H9 (cell line): ENCODE data around the gene TMTC1. TPM values are rescaled to one million over a fixed set of nuclear protein-coding genes. Genes with fewer than 3 reads are reported as not detected.

Experiments used
- DNase-seq: peaks from one replicate; pipeline ENCODE4 v3.0.0-alpha.2; 2017
- H2AFZ ChIP-seq: one replicate; pipeline ENCODE4 v1.6.1; 2013; ENCODE audit warnings: mild to moderate bottlenecking, low read length, control low read depth, moderate library complexity
- H2AK5ac ChIP-seq: 2 replicates; pipeline ENCODE4 v1.6.1; 2013; ENCODE audit warnings: low read length, control low read depth, mixed read lengths; ENCODE audit not compliant: insufficient read length
- H2BK120ac ChIP-seq: one replicate; pipeline ENCODE4 v1.6.1; 2013; ENCODE audit warnings: low read depth, mild to moderate bottlenecking, low read length, control low read depth, inconsistent platforms; ENCODE audit not compliant: poor library complexity, severe bottlenecking
- H2BK12ac ChIP-seq: 2 replicates; pipeline ENCODE4 v1.6.1; 2013; ENCODE audit warnings: low read length, control low read depth, mixed read lengths, low read depth; ENCODE audit not compliant: insufficient read length
- H2BK15ac ChIP-seq: 2 replicates; pipeline ENCODE4 v1.6.1; 2013; ENCODE audit warnings: low read depth, low read length, control low read depth
- H2BK20ac ChIP-seq: one replicate; pipeline ENCODE4 v1.6.1; 2013; ENCODE audit warnings: low read depth, mild to moderate bottlenecking, low read length, control low read depth, inconsistent platforms; ENCODE audit not compliant: poor library complexity, severe bottlenecking
- H2BK5ac ChIP-seq: 2 replicates; pipeline ENCODE4 v1.6.1; 2013; ENCODE audit warnings: low read length, control low read depth, mixed read lengths; ENCODE audit not compliant: insufficient read length
- H3K14ac ChIP-seq: 2 replicates; pipeline ENCODE4 v1.6.1; 2013; ENCODE audit warnings: low read length, control low read depth; ENCODE audit not compliant: insufficient read depth
- H3K18ac ChIP-seq: 2 replicates; pipeline ENCODE4 v1.6.1; 2013; ENCODE audit warnings: low read depth, mild to moderate bottlenecking, mixed read lengths, low read length, control low read depth; ENCODE audit not compliant: insufficient read length
- H3K23ac ChIP-seq: 2 replicates; pipeline ENCODE4 v1.6.1; 2013; ENCODE audit warnings: low read length, control low read depth, mixed read lengths, low read depth; ENCODE audit not compliant: insufficient read length
- H3K23me2 ChIP-seq: 2 replicates; pipeline ENCODE4 v1.6.1; 2013; ENCODE audit warnings: low read depth, mild to moderate bottlenecking, mixed read lengths, low read length, control low read depth; ENCODE audit not compliant: insufficient read length, poor library complexity, severe bottlenecking
- H3K27ac ChIP-seq: 2 replicates; pipeline ENCODE4 v1.5.1; 2013; ENCODE audit warnings: low read length, control low read depth, mixed read lengths, low read depth; ENCODE audit not compliant: insufficient read length
- H3K27me3 ChIP-seq: 2 replicates; pipeline ENCODE4 v1.6.1; 2013; ENCODE audit warnings: low read length, control low read depth, inconsistent platforms; ENCODE audit not compliant: insufficient read depth
- H3K4ac ChIP-seq: 2 replicates; pipeline ENCODE4 v1.6.1; 2013; ENCODE audit warnings: low read depth, mild to moderate bottlenecking, control low read depth, inconsistent platforms, low read length, moderate library complexity
- H3K4me1 ChIP-seq: 2 replicates; pipeline ENCODE4 v1.6.1; 2013; ENCODE audit warnings: low read length, control low read depth, inconsistent platforms; ENCODE audit not compliant: insufficient read depth
- H3K4me2 ChIP-seq: 2 replicates; pipeline ENCODE4 v1.6.1; 2013; ENCODE audit warnings: low read length, control low read depth, mixed read lengths; ENCODE audit not compliant: insufficient read length, insufficient read depth
- H3K56ac ChIP-seq: 2 replicates; pipeline ENCODE4 v1.6.1; 2013; ENCODE audit warnings: low read depth, mild to moderate bottlenecking, mixed read lengths, low read length, control low read depth; ENCODE audit not compliant: insufficient read length
- H3K79me1 ChIP-seq: 2 replicates; pipeline ENCODE4 v1.6.1; 2013; ENCODE audit warnings: low read depth, mild to moderate bottlenecking, moderate library complexity, low read length, control low read depth, inconsistent platforms; ENCODE audit not compliant: insufficient read depth, poor library complexity, severe bottlenecking
- H3K79me2 ChIP-seq: 2 replicates; pipeline ENCODE4 v1.6.1; 2013; ENCODE audit warnings: low read length, control low read depth, inconsistent platforms; ENCODE audit not compliant: insufficient read depth
- H3K9ac ChIP-seq: 2 replicates; pipeline ENCODE4 v1.6.1; 2013; ENCODE audit warnings: low read length, control low read depth, mixed read lengths; ENCODE audit not compliant: insufficient read length; ENCODE audit errors: extremely low read depth
- H3K9me3 ChIP-seq: one replicate; pipeline ENCODE4 v1.6.1; 2013; ENCODE audit warnings: low read depth, low read length, inconsistent platforms; ENCODE audit not compliant: control insufficient read depth
- H3T11ph ChIP-seq: one replicate; pipeline ENCODE4 v1.6.1; 2013; ENCODE audit warnings: mild to moderate bottlenecking, low read length, control low read depth, inconsistent platforms
- H4K20me1 ChIP-seq: one replicate; pipeline ENCODE4 v1.6.1; 2013; ENCODE audit not compliant: control insufficient read depth, insufficient read length, insufficient read depth
- H4K5ac ChIP-seq: 2 replicates; pipeline ENCODE4 v1.6.1; 2013; ENCODE audit warnings: low read depth, mild to moderate bottlenecking, mixed read lengths, low read length, control low read depth; ENCODE audit not compliant: insufficient read length
- H4K8ac ChIP-seq: replicated peaks from 2 replicates; pipeline ENCODE4 v1.6.1; 2013; ENCODE audit warnings: low read length, control low read depth, mixed read lengths, low read depth; ENCODE audit not compliant: insufficient read length
- H4K91ac ChIP-seq: 2 replicates; pipeline ENCODE4 v1.6.1; 2013; ENCODE audit warnings: low read depth, mild to moderate bottlenecking, moderate library complexity, mixed read lengths, low read length, control low read depth; ENCODE audit not compliant: insufficient read length
- H3K27ac Mint-ChIP-seq, 3 experiments: 2 replicates in 2 of 3; 3 replicates in 1 of 3; pipeline ENCODE4 v1.8.0; 2020 to 2021; ENCODE audit warnings: mixed read lengths in 3 of 3, mild to moderate bottlenecking in 1 of 3, moderate library complexity in 1 of 3
- H3K27me3 Mint-ChIP-seq: 2 replicates; pipeline ENCODE4 v1.8.0; 2021; ENCODE audit warnings: low read depth, mild to moderate bottlenecking, moderate library complexity, mixed read lengths
- H3K36me3 Mint-ChIP-seq, 3 experiments: 2 replicates in 2 of 3; 3 replicates in 1 of 3; pipeline ENCODE4 v1.8.0; 2020 to 2021; ENCODE audit warnings: low read depth in 3 of 3, mixed read lengths in 3 of 3; ENCODE audit not compliant: insufficient read depth in 1 of 3
- H3K4me1 Mint-ChIP-seq, 2 experiments: 2 replicates each; pipeline ENCODE4 v1.8.0; 2020; ENCODE audit warnings: mixed read lengths in 2 of 2
- H3K4me3 Mint-ChIP-seq, 2 experiments: 2 replicates in 1 of 2; 3 replicates in 1 of 2; pipeline ENCODE4 v1.8.0; 2020 to 2021; ENCODE audit warnings: mild to moderate bottlenecking in 2 of 2, mixed read lengths in 2 of 2, moderate library complexity in 1 of 2
- H3K9me3 Mint-ChIP-seq, 2 experiments: 2 replicates in 1 of 2; 3 replicates in 1 of 2; pipeline ENCODE4 v1.8.0; 2020; ENCODE audit warnings: mild to moderate bottlenecking in 2 of 2, mixed read lengths in 2 of 2, moderate library complexity in 1 of 2
- CTCF ChIP-seq: fragments of 200-600 bp; sonication (generic); conservative IDR thresholded peaks from 3 replicates; pipeline ENCODE4 v1.8.0; 2021; ENCODE audit warnings: antibody characterized with exemption, mild to moderate bottlenecking
- total RNA-seq: library from RNA; stranded (reverse); gene quantifications from 2 replicates; pipeline ENCODE4 v1.2.1, GENCODE V29; 2021

The TMTC1 gene
- total RNA-seq, 1 experiment from 2014 or later: 16.1 TPM

GRCh38 chr12:29804019-29804418 is 20.3 kb upstream of the TMTC1 start:
- H4K5ac ChIP-seq: no peak overlapping the region

More at GRCh38 chr12:29804019-29804418, 20.3 kb upstream of the TMTC1 start:
- Histone ChIP-seq H4K91ac (no peak overlapping the region), H3K9ac (no peak overlapping the region), H3K79me1 (no peaks in the 10 kb centered on the region), H2BK5ac (no peak overlapping the region), H2BK15ac (no peak overlapping the region), H3K4me1 (no peaks in the 10 kb centered on the region), H2BK12ac (no peak overlapping the region), H4K8ac (no peak overlapping the region), H3K27ac (no peak overlapping the region), H3K14ac (no peak overlapping the region), H3K56ac (no peak overlapping the region), H3K4ac (no peak overlapping the region), H3K23ac (no peak overlapping the region), H3K4me2 (no peak overlapping the region), H3K18ac (no peak overlapping the region), H3T11ph (no peak overlapping the region), H2BK20ac (no peak overlapping the region), H3K23me2 (no peaks in the 10 kb centered on the region), H3K27me3 (no peaks in the 10 kb centered on the region), H2AFZ (no peak overlapping the region), H2AK5ac (no peak overlapping the region), H4K20me1 (no peaks in the 10 kb centered on the region), H3K9me3 (no peaks in the 10 kb centered on the region), H3K79me2 (no peaks in the 10 kb centered on the region), H2BK120ac (no peak overlapping the region)
- Mint-ChIP-seq H3K36me3 (peaks cover 7 to 23% (median 14%) of the 10 kb centered on the region in 3 experiments), H3K4me1 (peaks cover 3 to 8% of the 10 kb centered on the region in 2 experiments; a peak in 3 of 4 replicates), H3K27me3 (peaks cover 4% of the 10 kb centered on the region), H3K27ac (no peak overlapping the region), H3K9me3 (peaks cover 18 to 19% of the 10 kb centered on the region in 2 experiments), H3K4me3 (no peak overlapping the region)
- DNase-seq: no peak
- TF ChIP-seq CTCF: no peak
